DOHH2 (cell line): ENCODE measurements around the gene TSHZ2.

ENCODE experiments used
- H3F3A ChIP-seq: fragments of 200-600 bp; sonication (generic), shearing (Covaris generic); 2 replicates; pipeline ENCODE4 v1.6.0; 2016; ENCODE audit warnings: antibody characterized with exemption, mild to moderate bottlenecking; ENCODE audit not compliant: control insufficient read depth, insufficient read depth
- H3K27ac ChIP-seq: fragments of 200-600 bp; sonication (generic); 2 replicates; pipeline ENCODE4 v1.5.1; 2014; ENCODE audit warnings: low read depth, mild to moderate bottlenecking, low read length, moderate library complexity
- H3K27me3 ChIP-seq: fragments of 200-600 bp; sonication (generic); 2 replicates; pipeline ENCODE4 v1.6.1; 2014; ENCODE audit warnings: mild to moderate bottlenecking, low read length, mixed read lengths; ENCODE audit not compliant: control insufficient read depth
- H3K36me3 ChIP-seq: fragments of 200-600 bp; sonication (generic); 2 replicates; pipeline ENCODE4 v1.6.1; 2014; ENCODE audit warnings: mild to moderate bottlenecking, low read length, moderate library complexity, mixed read lengths; ENCODE audit not compliant: control insufficient read depth
- H3K4me1 ChIP-seq: fragments of 200-600 bp; sonication (generic); 2 replicates; pipeline ENCODE4 v1.6.1; 2014; ENCODE audit warnings: mild to moderate bottlenecking, low read length, mixed read lengths; ENCODE audit not compliant: control insufficient read depth
- H3K4me2 ChIP-seq: fragments of 200-600 bp; sonication (generic); 2 replicates; pipeline ENCODE4 v1.6.0; 2014; ENCODE audit warnings: mild to moderate bottlenecking, low read length, moderate library complexity
- H3K4me3 ChIP-seq: fragments of 200-600 bp; sonication (generic); 2 replicates; pipeline ENCODE4 v1.5.1; 2014; ENCODE audit warnings: mild to moderate bottlenecking, low read length, mixed read lengths
- H3K79me2 ChIP-seq: fragments of 200-600 bp; sonication (generic); 2 replicates; pipeline ENCODE4 v1.6.1; 2014; ENCODE audit warnings: mild to moderate bottlenecking, low read length, mixed read lengths; ENCODE audit not compliant: control insufficient read depth
- H3K9me2 ChIP-seq: fragments of 200-600 bp; sonication (generic); replicated peaks from 2 replicates; pipeline ENCODE4 v1.6.1; 2014; ENCODE audit warnings: mild to moderate bottlenecking, low read length, mixed read lengths; ENCODE audit not compliant: control insufficient read depth
- H3K9me3 ChIP-seq: fragments of 200-600 bp; sonication (generic); 2 replicates; pipeline ENCODE4 v1.6.1; 2014; ENCODE audit warnings: antibody characterized with exemption, low read length, mixed read lengths; ENCODE audit not compliant: control insufficient read depth, insufficient read depth
- H4K20me1 ChIP-seq: fragments of 200-600 bp; sonication (generic); 2 replicates; pipeline ENCODE4 v1.6.0; 2014; ENCODE audit warnings: low read depth, mild to moderate bottlenecking, antibody characterized with exemption, low read length, moderate library complexity; ENCODE audit not compliant: control insufficient read depth, insufficient read depth
- EZH2phosphoT487 ChIP-seq: fragments of 200-600 bp; sonication (generic); IDR thresholded peaks from 2 replicates; pipeline ENCODE4 v1.6.1; 2017; ENCODE audit warnings: borderline replicate concordance, mild to moderate bottlenecking, antibody characterized with exemption, low read length, moderate library complexity, mixed read lengths
- TF ChIP-seq, protein P1 (sequence below): fragments of 200-600 bp; sonication (generic); IDR thresholded peaks from one replicate; pipeline ENCODE4 v1.5.1; 2014; ENCODE audit warnings: antibody characterized with exemption, mild to moderate bottlenecking, low read depth, low read length; ENCODE audit not compliant: poor library complexity, severe bottlenecking

Gene TSHZ2

DNA sequence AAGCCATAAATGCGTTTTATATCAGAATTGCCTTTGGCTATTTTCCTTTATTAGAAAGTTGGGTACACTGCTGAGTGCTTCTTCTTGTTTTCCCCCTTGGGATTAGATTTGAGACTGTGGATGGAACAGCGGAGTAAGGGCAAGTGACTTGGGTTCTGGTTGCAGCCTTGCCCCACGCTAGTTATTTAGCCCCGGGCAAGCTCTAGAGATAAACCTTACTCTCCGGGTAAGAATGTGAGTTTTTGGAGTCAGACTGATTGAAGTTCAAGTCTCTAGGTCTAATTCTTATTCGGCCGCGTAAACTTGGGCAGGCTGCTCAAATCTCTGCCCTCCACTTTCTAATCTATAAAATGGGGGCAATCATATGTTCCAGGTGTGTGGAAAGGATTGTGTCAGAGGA is 8.9 kb downstream of the TSHZ2 start:
- no peaks in the 10 kb centered on the region for H3K9me2 ChIP-seq
- no peak overlapping the region for H3K4me3 ChIP-seq
- 0 out of 2 replicates have a peak, but pooled peaks cover 4% of the 10 kb centered on the region for H3F3A ChIP-seq
- no peaks in the 10 kb centered on the region for H4K20me1 ChIP-seq
- H3K9me3 ChIP-seq = no peaks in the 10 kb centered on the region
- H3K27ac ChIP-seq = no peak overlapping the region
- TF ChIP-seq EZH2phosphoT487 = no peak
- TF ChIP-seq, protein P1, sequence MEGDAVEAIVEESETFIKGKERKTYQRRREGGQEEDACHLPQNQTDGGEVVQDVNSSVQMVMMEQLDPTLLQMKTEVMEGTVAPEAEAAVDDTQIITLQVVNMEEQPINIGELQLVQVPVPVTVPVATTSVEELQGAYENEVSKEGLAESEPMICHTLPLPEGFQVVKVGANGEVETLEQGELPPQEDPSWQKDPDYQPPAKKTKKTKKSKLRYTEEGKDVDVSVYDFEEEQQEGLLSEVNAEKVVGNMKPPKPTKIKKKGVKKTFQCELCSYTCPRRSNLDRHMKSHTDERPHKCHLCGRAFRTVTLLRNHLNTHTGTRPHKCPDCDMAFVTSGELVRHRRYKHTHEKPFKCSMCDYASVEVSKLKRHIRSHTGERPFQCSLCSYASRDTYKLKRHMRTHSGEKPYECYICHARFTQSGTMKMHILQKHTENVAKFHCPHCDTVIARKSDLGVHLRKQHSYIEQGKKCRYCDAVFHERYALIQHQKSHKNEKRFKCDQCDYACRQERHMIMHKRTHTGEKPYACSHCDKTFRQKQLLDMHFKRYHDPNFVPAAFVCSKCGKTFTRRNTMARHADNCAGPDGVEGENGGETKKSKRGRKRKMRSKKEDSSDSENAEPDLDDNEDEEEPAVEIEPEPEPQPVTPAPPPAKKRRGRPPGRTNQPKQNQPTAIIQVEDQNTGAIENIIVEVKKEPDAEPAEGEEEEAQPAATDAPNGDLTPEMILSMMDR = no peak
- peaks cover under 1% of the 10 kb centered on the region for H3K4me1 ChIP-seq
- H3K79me2 ChIP-seq = no peaks in the 10 kb centered on the region
- H3K4me2 ChIP-seq = no peak overlapping the region
- no peaks in the 10 kb centered on the region for H3K36me3 ChIP-seq
- no peaks in the 10 kb centered on the region; the same call in 1 of the 2 replicates for H3K27me3 ChIP-seq

- Histone ChIP-seq H3K36me3 (no peaks in the 10 kb centered on the region), H3K9me2 (no peaks in the 10 kb centered on the region), H3K27ac (no peak overlapping the region), H3K4me2 (no peak overlapping the region), H4K20me1 (no peaks in the 10 kb centered on the region), H3F3A (no peaks in the 10 kb centered on the region), H3K79me2 (no peaks in the 10 kb centered on the region), H3K4me1 (no peaks in the 10 kb centered on the region), H3K9me3 (no peaks in the 10 kb centered on the region), H3K27me3 (no peaks in the 10 kb centered on the region), H3K4me3 (no peak overlapping the region)
- no peak for TF ChIP-seq EZH2phosphoT487
- TF ChIP-seq, protein P1 = no peak
Observed at GRCh38 chr20:52983726-52984450, 11.7 kb downstream of the TSHZ2 start.

GRCh38 chr20:52984451-52984810 is 12.3 kb downstream of the TSHZ2 start:
- no peaks in the 10 kb centered on the region for H3K9me3 ChIP-seq
- H3K27ac ChIP-seq = no peak overlapping the region
- no peaks in the 10 kb centered on the region for H3F3A ChIP-seq
- H3K9me2 ChIP-seq = no peaks in the 10 kb centered on the region
- H3K4me2 ChIP-seq = no peak overlapping the region
- no peaks in the 10 kb centered on the region for H3K4me1 ChIP-seq
- TF ChIP-seq EZH2phosphoT487 = no peak
- TF ChIP-seq, protein P1 = no peak
- H3K79me2 ChIP-seq = no peaks in the 10 kb centered on the region
- no peaks in the 10 kb centered on the region for H3K27me3 ChIP-seq
- no peak overlapping the region for H3K4me3 ChIP-seq
- no peaks in the 10 kb centered on the region for H3K36me3 ChIP-seq
- no peaks in the 10 kb centered on the region for H4K20me1 ChIP-seq
